Measurements from ENCODE around the gene CBL. TPM values are rescaled to one million over a fixed set of nuclear protein-coding genes. Genes with fewer than 3 reads are reported as not detected.
"Not testable (repeated sequence)": the region's sequence is repeated elsewhere in the genome, so short reads cannot be mapped to it uniquely, and the experiment has no call there.

The CBL gene
- total RNA-seq, 1 donor from 2014 or later = 27.8 TPM

DNA sequence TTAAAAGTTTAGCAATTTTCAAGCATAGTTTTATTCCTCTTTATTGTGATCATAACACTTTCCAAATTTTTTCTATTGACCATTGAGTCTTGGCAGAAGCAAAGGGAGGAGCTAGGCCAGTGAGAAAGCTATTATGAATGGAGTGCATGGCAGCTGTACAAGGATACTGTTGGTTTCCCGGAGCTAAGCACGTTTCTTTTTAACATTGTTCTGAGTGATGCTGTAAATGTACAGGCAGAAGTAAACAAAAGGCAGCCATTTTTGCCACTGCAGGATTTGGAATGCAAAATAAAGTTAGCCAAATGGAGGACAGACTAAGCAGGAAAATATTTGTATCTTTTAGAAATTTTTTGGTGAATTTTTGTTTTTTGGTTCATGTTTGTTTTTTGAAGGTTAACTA, 16.2 kb downstream of the CBL start:
- ATAC-seq (ENCODE audit: low read depth) (no peak), DNase-seq (no peak)
- Mint-ChIP-seq H3K27me3 (no peaks in the 10 kb centered on the region), H3K27ac (peak overlapping the region; percentile 16), H3K36me3 (ENCODE audit: low read depth) (peaks cover 18% of the 10 kb centered on the region), H3K9me3 (no peaks in the 10 kb centered on the region), H3K4me1 (peaks cover 38% of the 10 kb centered on the region), H3K4me3 (no peak overlapping the region)
- TF ChIP-seq CTCF (IDR thresholded peaks at IDR 0.05) = no peak
- ChIA-PET POLR2A (interaction anchor here (0.5 kb wide), 1 partner anchor 22 kb away, joined by 3 read pairs; no protein-coding TSS in a partner anchor), CTCF (no interaction called here)
- intact Hi-C loops (cut with micrococcal nuclease) = loop anchor here (2.0 kb wide), 1 partner anchor 16 kb away; the partner anchor contains the start of gene CBL

GRCh38 chr11:119222891-119223290, 16.8 kb downstream of the CBL start:
- peaks cover 18% of the 10 kb centered on the region for H3K36me3 Mint-ChIP-seq (ENCODE audit: low read depth)
- ATAC-seq (ENCODE audit: low read depth) = no peak
- DNase-seq = no peak
- TF ChIP-seq CTCF (IDR thresholded peaks at IDR 0.05) = no peak
- no peak overlapping the region for H3K27ac Mint-ChIP-seq
- ChIA-PET CTCF (no interaction called here), POLR2A (no interaction called here)
- intact Hi-C loops (cut with micrococcal nuclease) = loop anchor here (2.0 kb wide), 1 partner anchor 16 kb away; the partner anchor contains the start of gene CBL
- peaks cover 38% of the 10 kb centered on the region for H3K4me1 Mint-ChIP-seq
- no peaks in the 10 kb centered on the region for H3K9me3 Mint-ChIP-seq
- H3K4me3 Mint-ChIP-seq = no peak overlapping the region
- no peaks in the 10 kb centered on the region for H3K27me3 Mint-ChIP-seq

DNA sequence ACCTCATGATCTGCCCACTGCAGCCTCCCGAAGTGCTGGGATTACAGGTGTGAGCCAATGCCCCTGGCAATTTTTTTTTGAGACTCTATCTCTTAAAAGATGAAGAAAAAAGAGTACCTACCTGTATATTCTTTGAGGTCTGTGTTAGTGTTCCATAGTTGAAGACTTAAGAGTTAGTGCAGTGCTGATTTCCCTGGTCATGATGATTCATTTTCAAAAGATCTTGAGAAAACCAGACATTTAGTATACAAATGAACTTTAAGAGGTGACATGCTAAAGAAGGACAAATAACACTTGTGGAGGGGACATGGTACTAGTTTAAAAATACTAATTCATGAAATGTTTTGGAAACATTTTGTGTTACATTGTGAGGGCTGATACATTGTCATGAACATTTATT, 17.7 kb downstream of the CBL start:
- TF ChIP-seq CTCF (IDR thresholded peaks at IDR 0.05) = no peak
- DNase-seq (no peak), ATAC-seq (ENCODE audit: low read depth) (no peak)
- Mint-ChIP-seq H3K4me3 (no peak overlapping the region), H3K36me3 (ENCODE audit: low read depth) (peaks cover 18% of the 10 kb centered on the region), H3K27ac (no peak overlapping the region), H3K9me3 (no peaks in the 10 kb centered on the region), H3K27me3 (no peaks in the 10 kb centered on the region), H3K4me1 (peaks cover 32% of the 10 kb centered on the region)
- POLR2A ChIA-PET = interaction anchor here (0.7 kb wide), 1 partner anchor 153 kb away, joined by 5 read pairs; no protein-coding TSS in a partner anchor
- CTCF ChIA-PET = no interaction called here
- intact Hi-C loops (cut with micrococcal nuclease) = loop anchor here (2.0 kb wide), 1 partner anchor 17 kb away; the partner anchor contains the start of gene CBL

- peaks cover 35% of the 10 kb centered on the region for H3K36me3 Mint-ChIP-seq (ENCODE audit: low read depth)
- H3K27me3 Mint-ChIP-seq; ATAC-seq (ENCODE audit: low read depth); DNase-seq; H3K4me3 Mint-ChIP-seq; H3K27ac Mint-ChIP-seq; intact Hi-C loops (cut with micrococcal nuclease); CTCF ChIA-PET; H3K9me3 Mint-ChIP-seq: not testable (repeated sequence)
- peaks cover 26% of the 10 kb centered on the region for H3K4me1 Mint-ChIP-seq
- POLR2A ChIA-PET = interaction anchor here (0.7 kb wide), 1 partner anchor 47 kb away, joined by 5 read pairs; no protein-coding TSS in a partner anchor
Measured at GRCh38 chr11:119228535-119229287, 22.6 kb downstream of the CBL start.

DNA sequence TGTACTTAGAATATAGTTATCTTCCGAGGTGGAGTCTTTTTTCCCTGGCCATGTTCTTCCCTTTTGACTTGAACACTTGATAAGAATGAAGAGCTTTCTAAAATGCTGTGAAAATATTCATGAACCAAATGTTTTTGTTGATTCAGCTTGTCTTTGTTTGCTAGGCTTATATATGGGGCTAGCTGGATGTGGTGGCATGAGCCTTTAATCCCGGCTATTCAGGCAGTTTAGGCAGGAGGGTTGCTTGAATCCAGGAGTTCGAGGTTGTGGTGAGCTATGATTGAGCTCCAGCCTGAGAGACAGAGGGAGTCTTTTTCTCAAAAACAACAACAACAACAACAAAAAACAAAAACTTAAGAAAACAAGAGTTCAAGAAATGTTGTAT, 23.1 kb downstream of the CBL start:
- ChIA-PET POLR2A (interaction anchor here (0.7 kb wide), 1 partner anchor 48 kb away, joined by 5 read pairs; no protein-coding TSS in a partner anchor), CTCF (no interaction called here)
- DNase-seq (no peak), ATAC-seq (ENCODE audit: low read depth) (no peak)
- TF ChIP-seq CTCF (IDR thresholded peaks at IDR 0.05) = no peak
- Mint-ChIP-seq H3K36me3 (ENCODE audit: low read depth) (peaks cover 35% of the 10 kb centered on the region), H3K9me3 (no peaks in the 10 kb centered on the region), H3K27me3 (no peaks in the 10 kb centered on the region), H3K4me1 (peaks cover 21% of the 10 kb centered on the region), H3K27ac (no peak overlapping the region), H3K4me3 (no peak overlapping the region)
- intact Hi-C loops (cut with micrococcal nuclease) = no loop called here
